Liver (tissue), 9 donors: ENCODE results near the gene SGSH. TPM values are rescaled to one million over a fixed set of nuclear protein-coding genes. Genes with fewer than 3 reads are reported as not detected.

Source experiments
- DNase-seq: peaks from one replicate; pipeline ENCODE4 v3.0.0-alpha.2; 2017; ENCODE audit warnings: low spot score
- H3K27ac ChIP-seq, 2 donors: one replicate each; pipeline ENCODE4 v1.7.0; 2013; ENCODE audit warnings: inconsistent platforms in 2 of 2, low read length in 2 of 2, control low read depth in 1 of 2, low read depth in 1 of 2, mild to moderate bottlenecking in 1 of 2
- H3K27me3 ChIP-seq, 4 donors: one replicate each; pipeline versions ENCODE4 v1.6.1 to v1.7.0; 2013; ENCODE audit warnings: low read length in 3 of 4, inconsistent platforms in 1 of 4, mild to moderate bottlenecking in 1 of 4, moderate library complexity in 1 of 4; ENCODE audit not compliant: control insufficient read depth in 4 of 4, insufficient read depth in 4 of 4
- H3K36me3 ChIP-seq, 4 donors: one replicate each; pipeline versions ENCODE4 v1.6.1 to v1.7.0; 2013; ENCODE audit warnings: low read length in 3 of 4, mild to moderate bottlenecking in 3 of 4, low read depth in 1 of 4, moderate library complexity in 1 of 4; ENCODE audit not compliant: control insufficient read depth in 4 of 4, insufficient read depth in 3 of 4
- H3K4me1 ChIP-seq, 4 donors: one replicate each; pipeline versions ENCODE4 v1.6.1 to v1.7.0; 2013; ENCODE audit warnings: low read length in 3 of 4, mild to moderate bottlenecking in 3 of 4, moderate library complexity in 1 of 4; ENCODE audit not compliant: control insufficient read depth in 4 of 4, insufficient read depth in 4 of 4
- H3K4me3 ChIP-seq, 3 donors: one replicate each; pipeline versions ENCODE4 v1.6.1 to v1.7.0; 2013; ENCODE audit warnings: low read length in 3 of 3, control low read depth in 1 of 3, low read depth in 1 of 3, mild to moderate bottlenecking in 1 of 3
- H3K9ac ChIP-seq, 2 donors: one replicate each; pipeline ENCODE4 v1.7.0; 2013; ENCODE audit warnings: low read length in 2 of 2, mild to moderate bottlenecking in 2 of 2, moderate library complexity in 2 of 2, control low read depth in 1 of 2, low read depth in 1 of 2
- H3K9me3 ChIP-seq, 4 donors: one replicate each; pipeline versions ENCODE4 v1.6.1 to v1.7.0; 2013; ENCODE audit warnings: low read length in 3 of 4; ENCODE audit not compliant: control insufficient read depth in 4 of 4
- ATF3 ChIP-seq: IDR thresholded peaks from 2 replicates; pipeline ENCODE4 v1.6.1; 2016; ENCODE audit warnings: antibody characterized with exemption
- EGR1 ChIP-seq, 2 donors: IDR thresholded peaks; 2 replicates each; pipeline ENCODE4 v1.6.1; 2016 to 2018; ENCODE audit warnings: antibody characterized with exemption in 2 of 2, low read depth in 2 of 2
- FOXA1 ChIP-seq: IDR thresholded peaks from 2 replicates; pipeline ENCODE4 v1.6.1; 2016; ENCODE audit warnings: antibody characterized with exemption
- FOXA2 ChIP-seq: IDR thresholded peaks from 2 replicates; pipeline ENCODE4 v1.6.1; 2016; ENCODE audit warnings: antibody characterized with exemption
- JUND ChIP-seq, 2 donors: IDR thresholded peaks; 2 replicates each; pipeline ENCODE4 v1.6.1; 2016; ENCODE audit warnings: antibody characterized with exemption in 2 of 2
- MAX ChIP-seq: IDR thresholded peaks from 2 replicates; pipeline ENCODE4 v1.6.1; 2016; ENCODE audit warnings: antibody characterized with exemption
- RXRA ChIP-seq, 2 donors: IDR thresholded peaks; 2 replicates each; pipeline ENCODE4 v1.6.1; 2017 to 2018; ENCODE audit warnings: antibody characterized with exemption in 2 of 2, mild to moderate bottlenecking in 1 of 2
- SP1 ChIP-seq: IDR thresholded peaks from 2 replicates; pipeline ENCODE4 v1.6.1; 2018; ENCODE audit warnings: antibody characterized with exemption, mild to moderate bottlenecking
- TAF1 ChIP-seq: conservative IDR thresholded peaks from 2 replicates; pipeline ENCODE4 v1.6.1; 2016; ENCODE audit warnings: antibody characterized with exemption, mild to moderate bottlenecking
- ZBTB33 ChIP-seq: IDR thresholded peaks from 2 replicates; pipeline ENCODE4 v1.6.1; 2016; ENCODE audit warnings: antibody characterized with exemption
- WGBS: extraction: QIAGEN DNeasy Blood & Tissue Kit; methylation state at CpG from one replicate; pipeline ENCODE4 v1.1.7; 2013; 5-methylcytosine and 5-hydroxymethylcytosine counted together
- polyA plus RNA-seq, 2 donors: library from polyadenylated mRNA; stranded (reverse) in 1 of 2; unstranded in 1 of 2; fragments of 200-250 nt in 1 of 2; fragments of >200 nt in 1 of 2; fragmentation: Nextera tagmentation in 1 of 2; extraction: Ambion mirVana in 1 of 2; gene quantifications; one replicate each; pipeline versions ENCODE4 v1.2.1 to v1.2.3, GENCODE V29; 2013 to 2015
- total RNA-seq, 2 donors: library from RNA; depleted of rRNA; stranded (reverse); fragments of >200 nt; gene quantifications; one replicate each; pipeline ENCODE4 v1.2.3, GENCODE V29; 2014
- TF ChIP-seq, protein P1 (sequence below): fragments of 150-350 bp; IDR thresholded peaks from 2 replicates; pipeline ENCODE4 v1.5.1; 2017; ENCODE audit warnings: improper control_type of control experiment, low read depth, low read length; ENCODE audit not compliant: missing input control
- TF ChIP-seq, protein P2 (sequence below): IDR thresholded peaks from 2 replicates; pipeline ENCODE4 v1.6.1; 2016; ENCODE audit warnings: antibody characterized with exemption, mild to moderate bottlenecking
- donor health status: healthy.
- donor health status: healthy.
- donor health status: healthy.
- donor health status: healthy.
- donor health status: healthy.

SGSH gene
- total RNA-seq = 10 to 100 TPM in 1 of 2 donors, 1 to 10 TPM in 1; 5.8 to 15.2 TPM
- 10 to 100 TPM; 10.6 to 19.8 TPM for polyA plus RNA-seq

DNA sequence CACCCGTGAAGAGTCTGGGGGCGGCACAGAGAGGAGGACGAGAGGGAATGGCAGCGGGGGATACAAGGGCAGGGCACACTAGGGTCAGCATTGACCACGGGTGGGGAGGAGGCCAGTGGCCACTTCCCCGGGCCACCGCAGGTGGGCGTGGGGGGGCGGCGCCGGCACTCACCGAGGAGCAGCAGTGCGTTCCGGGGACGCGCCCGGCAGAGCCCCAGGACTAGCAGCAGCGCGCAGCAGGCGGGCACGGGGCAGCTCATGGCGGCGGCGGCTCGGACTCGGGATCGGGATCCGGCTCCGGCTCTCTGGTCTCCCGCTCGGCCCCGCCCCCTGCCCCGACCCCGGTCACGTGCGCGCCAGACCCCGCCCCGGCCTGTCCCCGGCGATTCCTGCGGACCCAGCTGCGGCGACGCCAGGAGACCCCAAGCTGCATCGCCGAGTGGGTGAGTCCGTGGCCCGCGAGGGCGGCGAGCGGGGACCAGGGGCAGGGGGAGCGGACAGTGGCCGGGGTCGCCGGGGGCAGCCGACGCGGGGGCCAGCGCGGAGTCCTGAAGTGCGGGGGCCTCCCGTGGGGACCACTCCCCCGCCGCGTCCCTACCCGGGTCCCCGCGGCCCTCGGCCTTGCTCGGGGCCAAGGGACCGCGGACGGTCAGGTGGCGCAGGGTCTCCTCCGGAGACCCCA, at the start of gene SGSH, which contains the start of gene SLC26A11:
Gene SGSH (minus strand): TSS at position 280 of the 682 bp plus-strand sequence. CDS start 20 bp downstream, at position 260.
Gene SLC26A11 (plus strand): TSS at position 374 of the 682 bp plus-strand sequence. CDS start 1,134 bp downstream, outside the sequence.
- peak; percentile 74 for DNase-seq
- WGBS = under 1% methylated on average over 77 of the region's 77 CpGs
- H3K4me3 ChIP-seq = peak within 1 kb of the TSS; percentile 71 to 93 (median 80)
- H3K27me3 ChIP-seq = no peaks in the 10 kb centered on the region
- peak within 1 kb of the TSS; percentile 75 to 96 for H3K9ac ChIP-seq
- peaks cover 0 to 6% (median 2%) of the 10 kb centered on the region in 4 donors for H3K36me3 ChIP-seq
- TF ChIP-seq FOXA1 (no peak), EGR1 (IDR thresholded peaks at IDR 0.05; ENCODE audit: low read depth in 2 of 2) (no peak), ATF3 (no peak), FOXA2 (no peak), TAF1 (no peak), JUND (IDR thresholded peaks at IDR 0.05) (no peak), ZBTB33 (no peak), MAX (no peak), RXRA (IDR thresholded peaks at IDR 0.05) (no peak)
- TF ChIP-seq, protein P1, sequence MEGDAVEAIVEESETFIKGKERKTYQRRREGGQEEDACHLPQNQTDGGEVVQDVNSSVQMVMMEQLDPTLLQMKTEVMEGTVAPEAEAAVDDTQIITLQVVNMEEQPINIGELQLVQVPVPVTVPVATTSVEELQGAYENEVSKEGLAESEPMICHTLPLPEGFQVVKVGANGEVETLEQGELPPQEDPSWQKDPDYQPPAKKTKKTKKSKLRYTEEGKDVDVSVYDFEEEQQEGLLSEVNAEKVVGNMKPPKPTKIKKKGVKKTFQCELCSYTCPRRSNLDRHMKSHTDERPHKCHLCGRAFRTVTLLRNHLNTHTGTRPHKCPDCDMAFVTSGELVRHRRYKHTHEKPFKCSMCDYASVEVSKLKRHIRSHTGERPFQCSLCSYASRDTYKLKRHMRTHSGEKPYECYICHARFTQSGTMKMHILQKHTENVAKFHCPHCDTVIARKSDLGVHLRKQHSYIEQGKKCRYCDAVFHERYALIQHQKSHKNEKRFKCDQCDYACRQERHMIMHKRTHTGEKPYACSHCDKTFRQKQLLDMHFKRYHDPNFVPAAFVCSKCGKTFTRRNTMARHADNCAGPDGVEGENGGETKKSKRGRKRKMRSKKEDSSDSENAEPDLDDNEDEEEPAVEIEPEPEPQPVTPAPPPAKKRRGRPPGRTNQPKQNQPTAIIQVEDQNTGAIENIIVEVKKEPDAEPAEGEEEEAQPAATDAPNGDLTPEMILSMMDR = no peak
- TF ChIP-seq, protein P2, sequence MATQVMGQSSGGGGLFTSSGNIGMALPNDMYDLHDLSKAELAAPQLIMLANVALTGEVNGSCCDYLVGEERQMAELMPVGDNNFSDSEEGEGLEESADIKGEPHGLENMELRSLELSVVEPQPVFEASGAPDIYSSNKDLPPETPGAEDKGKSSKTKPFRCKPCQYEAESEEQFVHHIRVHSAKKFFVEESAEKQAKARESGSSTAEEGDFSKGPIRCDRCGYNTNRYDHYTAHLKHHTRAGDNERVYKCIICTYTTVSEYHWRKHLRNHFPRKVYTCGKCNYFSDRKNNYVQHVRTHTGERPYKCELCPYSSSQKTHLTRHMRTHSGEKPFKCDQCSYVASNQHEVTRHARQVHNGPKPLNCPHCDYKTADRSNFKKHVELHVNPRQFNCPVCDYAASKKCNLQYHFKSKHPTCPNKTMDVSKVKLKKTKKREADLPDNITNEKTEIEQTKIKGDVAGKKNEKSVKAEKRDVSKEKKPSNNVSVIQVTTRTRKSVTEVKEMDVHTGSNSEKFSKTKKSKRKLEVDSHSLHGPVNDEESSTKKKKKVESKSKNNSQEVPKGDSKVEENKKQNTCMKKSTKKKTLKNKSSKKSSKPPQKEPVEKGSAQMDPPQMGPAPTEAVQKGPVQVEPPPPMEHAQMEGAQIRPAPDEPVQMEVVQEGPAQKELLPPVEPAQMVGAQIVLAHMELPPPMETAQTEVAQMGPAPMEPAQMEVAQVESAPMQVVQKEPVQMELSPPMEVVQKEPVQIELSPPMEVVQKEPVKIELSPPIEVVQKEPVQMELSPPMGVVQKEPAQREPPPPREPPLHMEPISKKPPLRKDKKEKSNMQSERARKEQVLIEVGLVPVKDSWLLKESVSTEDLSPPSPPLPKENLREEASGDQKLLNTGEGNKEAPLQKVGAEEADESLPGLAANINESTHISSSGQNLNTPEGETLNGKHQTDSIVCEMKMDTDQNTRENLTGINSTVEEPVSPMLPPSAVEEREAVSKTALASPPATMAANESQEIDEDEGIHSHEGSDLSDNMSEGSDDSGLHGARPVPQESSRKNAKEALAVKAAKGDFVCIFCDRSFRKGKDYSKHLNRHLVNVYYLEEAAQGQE = no peak
- no peaks in the 10 kb centered on the region for H3K9me3 ChIP-seq
- H3K4me1 ChIP-seq = peaks cover 0 to 21% (median 9%) of the 10 kb centered on the region in 4 donors
- H3K27ac ChIP-seq = peak within 1 kb of the TSS; percentile 59 to 80

GRCh38 chr17:80269405-80269807, 49.3 kb upstream of the SGSH start:
- Histone ChIP-seq H3K36me3 (peaks cover 10 to 19% (median 13%) of the 10 kb centered on the region in 4 donors), H3K9me3 (no peaks in the 10 kb centered on the region), H3K27ac (no peak overlapping the region), H3K9ac (no peak overlapping the region), H3K4me3 (no peak overlapping the region), H3K4me1 (peaks cover 2 to 5% (median 4%) of the 10 kb centered on the region in 4 donors), H3K27me3 (no peaks in the 10 kb centered on the region)
- 86% methylated on average over 2 of the region's 2 CpGs for WGBS
- DNase-seq = no peak
- TF ChIP-seq SP1 (no peak), EGR1 (IDR thresholded peaks at IDR 0.05; ENCODE audit: low read depth in 2 of 2) (no peak), ZBTB33 (no peak), FOXA2 (no peak)
- TF ChIP-seq, protein P1 = no peak
